Activated CD8-positive, alpha-beta memory T cell treated with anti-CD3 and anti-CD28 coated beads, Interleukin-2, amount 50 U/mL, for 1 hour (primary cell): Measurements from ENCODE around the gene MYO18A.

Experiments
- DNase-seq: peaks from one replicate; pipeline ENCODE4 v3.0.0-alpha.2; 2020; ENCODE audit errors: extremely low read depth

MYO18A gene

GRCh38 chr17:29050176-29050575 lies 130.0 kb downstream of the MYO18A start:
- no peak for DNase-seq

GRCh38 chr17:29049541-29050145 lies 130.6 kb downstream of the MYO18A start:
- DNase-seq, result no peak

GRCh38 chr17:29048440-29049368 lies 131.5 kb downstream of the MYO18A start:
- DNase-seq, result no peak

GRCh38 chr17:29046473-29046839 lies 133.7 kb downstream of the MYO18A start:
- no peak for DNase-seq

- DNase-seq, result no peak
Measured at GRCh38 chr17:29045734-29046472, 134.3 kb downstream of the MYO18A start.

- DNase-seq, result no peak
Measured at GRCh38 chr17:29045026-29045425, 135.2 kb downstream of the MYO18A start.

GRCh38 chr17:29043539-29044145 lies 136.6 kb downstream of the MYO18A start:
- no peak for DNase-seq

- DNase-seq, result no peak
Measured at GRCh38 chr17:29042679-29043538, 137.3 kb downstream of the MYO18A start, which contains the start of gene PIPOX. Gene PIPOX, plus strand, starts transcription at chr17:29043141. Its CDS starts 85 bp downstream, at chr17:29043226.

- DNase-seq, result no peak
Measured at GRCh38 chr17:29042026-29042678, 138.0 kb downstream of the MYO18A start.

- DNase-seq, result no peak
Measured at GRCh38 chr17:29041571-29041970, 138.6 kb downstream of the MYO18A start.

GRCh38 chr17:29041091-29041490 lies 139.1 kb downstream of the MYO18A start:
- DNase-seq, result no peak

- no peak for DNase-seq
Measured at GRCh38 chr17:29039764-29040598, 140.2 kb downstream of the MYO18A start.

GRCh38 chr17:29038085-29038795 lies 142.0 kb downstream of the MYO18A start:
- DNase-seq, result no peak

GRCh38 chr17:29037739-29038084 lies 142.5 kb downstream of the MYO18A start:
- DNase-seq, result no peak

- no peak for DNase-seq
Measured at GRCh38 chr17:29036584-29036983, 143.6 kb downstream of the MYO18A start.

GRCh38 chr17:29034510-29034909 lies 145.7 kb downstream of the MYO18A start:
- no peak for DNase-seq

- no peak for DNase-seq
Measured at GRCh38 chr17:29032857-29033197, 147.4 kb downstream of the MYO18A start.

- no peak for DNase-seq
Measured at GRCh38 chr17:29032013-29032856, 148.0 kb downstream of the MYO18A start.
